Measurements from ENCODE around the gene KRT27. TPM values are rescaled to one million over a fixed set of nuclear protein-coding genes. Genes with fewer than 3 reads are reported as not detected.

The KRT27 gene
- total RNA-seq, 1 experiment from 2014 or later, result not detected

DNA sequence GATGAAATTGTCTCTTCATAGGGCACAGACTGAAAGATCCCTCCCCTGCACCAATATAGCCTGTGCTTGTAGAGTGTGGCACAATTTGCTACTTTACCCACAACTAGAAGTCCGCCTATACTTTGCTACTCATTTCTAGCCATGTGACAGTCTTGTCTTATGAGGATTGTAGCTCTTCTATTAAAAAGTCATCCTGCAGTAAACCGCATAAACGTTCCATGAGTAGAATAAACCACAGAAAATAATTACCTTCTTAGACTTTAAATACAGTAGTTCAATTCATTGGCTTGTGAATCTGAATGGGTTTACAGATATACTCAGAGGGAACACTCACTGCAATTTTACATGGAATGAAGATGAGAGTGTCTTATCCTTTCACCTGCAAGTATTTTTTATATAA, 4.4 kb downstream of the KRT27 start:
- POLR2A ChIA-PET, result no interaction called here
- RAD21 ChIA-PET (ENCODE audit: low non-redundant PET in 1 of 2, low total read pairs in 2 of 2, uncharacterized antibody in 2 of 2, unreplicated experiment in 2 of 2), result no interaction called here
- no peaks in the 10 kb centered on the region for H3K4me1 ChIP-seq (ENCODE audit: control insufficient read depth in 1 of 2, insufficient read depth in 2 of 2, low read length in 2 of 2)
- DNase-seq (ENCODE audit: low read depth, low spot score), result no peak
- CTCF ChIA-PET, result no interaction called here
- TF ChIP-seq FOSL1 (IDR thresholded peaks at IDR 0.05; ENCODE audit: low read depth) (no peak), SP1 (IDR thresholded peaks at IDR 0.05; ENCODE audit: low read depth) (no peak), EZH2 (IDR thresholded peaks at IDR 0.05) (no peak), ZNF274 (IDR thresholded peaks at IDR 0.05; ENCODE audit: low read depth, low read length) (no peak), TCF7L2 (IDR thresholded peaks at IDR 0.05; ENCODE audit: borderline replicate concordance, extremely low read depth, insufficient read depth, insufficient read length) (no peak), JUND (IDR thresholded peaks at IDR 0.05) (no peak), CBX3 (IDR thresholded peaks at IDR 0.05; ENCODE audit: low read depth) (no peak), SRF (IDR thresholded peaks at IDR 0.05; ENCODE audit: low read depth) (no peak), CEBPB (IDR thresholded peaks at IDR 0.05; ENCODE audit: low read depth) (no peak), RAD21 (IDR thresholded peaks at IDR 0.05; ENCODE audit: low read depth) (no peak), SIN3A (IDR thresholded peaks at IDR 0.05; ENCODE audit: low read depth) (no peak), YY1 (IDR thresholded peaks at IDR 0.05; ENCODE audit: extremely low read depth, insufficient replicate concordance, low read depth, low read length) (no peak), ZFX (IDR thresholded peaks at IDR 0.05) (no peak)
- TF ChIP-seq, protein P1, sequence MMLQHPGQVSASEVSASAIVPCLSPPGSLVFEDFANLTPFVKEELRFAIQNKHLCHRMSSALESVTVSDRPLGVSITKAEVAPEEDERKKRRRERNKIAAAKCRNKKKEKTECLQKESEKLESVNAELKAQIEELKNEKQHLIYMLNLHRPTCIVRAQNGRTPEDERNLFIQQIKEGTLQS (IDR thresholded peaks at IDR 0.05), result no peak
- TF ChIP-seq, protein P2, sequence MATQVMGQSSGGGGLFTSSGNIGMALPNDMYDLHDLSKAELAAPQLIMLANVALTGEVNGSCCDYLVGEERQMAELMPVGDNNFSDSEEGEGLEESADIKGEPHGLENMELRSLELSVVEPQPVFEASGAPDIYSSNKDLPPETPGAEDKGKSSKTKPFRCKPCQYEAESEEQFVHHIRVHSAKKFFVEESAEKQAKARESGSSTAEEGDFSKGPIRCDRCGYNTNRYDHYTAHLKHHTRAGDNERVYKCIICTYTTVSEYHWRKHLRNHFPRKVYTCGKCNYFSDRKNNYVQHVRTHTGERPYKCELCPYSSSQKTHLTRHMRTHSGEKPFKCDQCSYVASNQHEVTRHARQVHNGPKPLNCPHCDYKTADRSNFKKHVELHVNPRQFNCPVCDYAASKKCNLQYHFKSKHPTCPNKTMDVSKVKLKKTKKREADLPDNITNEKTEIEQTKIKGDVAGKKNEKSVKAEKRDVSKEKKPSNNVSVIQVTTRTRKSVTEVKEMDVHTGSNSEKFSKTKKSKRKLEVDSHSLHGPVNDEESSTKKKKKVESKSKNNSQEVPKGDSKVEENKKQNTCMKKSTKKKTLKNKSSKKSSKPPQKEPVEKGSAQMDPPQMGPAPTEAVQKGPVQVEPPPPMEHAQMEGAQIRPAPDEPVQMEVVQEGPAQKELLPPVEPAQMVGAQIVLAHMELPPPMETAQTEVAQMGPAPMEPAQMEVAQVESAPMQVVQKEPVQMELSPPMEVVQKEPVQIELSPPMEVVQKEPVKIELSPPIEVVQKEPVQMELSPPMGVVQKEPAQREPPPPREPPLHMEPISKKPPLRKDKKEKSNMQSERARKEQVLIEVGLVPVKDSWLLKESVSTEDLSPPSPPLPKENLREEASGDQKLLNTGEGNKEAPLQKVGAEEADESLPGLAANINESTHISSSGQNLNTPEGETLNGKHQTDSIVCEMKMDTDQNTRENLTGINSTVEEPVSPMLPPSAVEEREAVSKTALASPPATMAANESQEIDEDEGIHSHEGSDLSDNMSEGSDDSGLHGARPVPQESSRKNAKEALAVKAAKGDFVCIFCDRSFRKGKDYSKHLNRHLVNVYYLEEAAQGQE (IDR thresholded peaks at IDR 0.05; ENCODE audit: low read depth), result no peak
- TF ChIP-seq, protein P3, sequence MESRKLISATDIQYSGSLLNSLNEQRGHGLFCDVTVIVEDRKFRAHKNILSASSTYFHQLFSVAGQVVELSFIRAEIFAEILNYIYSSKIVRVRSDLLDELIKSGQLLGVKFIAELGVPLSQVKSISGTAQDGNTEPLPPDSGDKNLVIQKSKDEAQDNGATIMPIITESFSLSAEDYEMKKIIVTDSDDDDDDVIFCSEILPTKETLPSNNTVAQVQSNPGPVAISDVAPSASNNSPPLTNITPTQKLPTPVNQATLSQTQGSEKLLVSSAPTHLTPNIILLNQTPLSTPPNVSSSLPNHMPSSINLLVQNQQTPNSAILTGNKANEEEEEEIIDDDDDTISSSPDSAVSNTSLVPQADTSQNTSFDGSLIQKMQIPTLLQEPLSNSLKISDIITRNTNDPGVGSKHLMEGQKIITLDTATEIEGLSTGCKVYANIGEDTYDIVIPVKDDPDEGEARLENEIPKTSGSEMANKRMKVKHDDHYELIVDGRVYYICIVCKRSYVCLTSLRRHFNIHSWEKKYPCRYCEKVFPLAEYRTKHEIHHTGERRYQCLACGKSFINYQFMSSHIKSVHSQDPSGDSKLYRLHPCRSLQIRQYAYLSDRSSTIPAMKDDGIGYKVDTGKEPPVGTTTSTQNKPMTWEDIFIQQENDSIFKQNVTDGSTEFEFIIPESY (IDR thresholded peaks at IDR 0.05; ENCODE audit: extremely low read depth, insufficient replicate concordance, low read length), result no peak
- TF ChIP-seq, protein P4, sequence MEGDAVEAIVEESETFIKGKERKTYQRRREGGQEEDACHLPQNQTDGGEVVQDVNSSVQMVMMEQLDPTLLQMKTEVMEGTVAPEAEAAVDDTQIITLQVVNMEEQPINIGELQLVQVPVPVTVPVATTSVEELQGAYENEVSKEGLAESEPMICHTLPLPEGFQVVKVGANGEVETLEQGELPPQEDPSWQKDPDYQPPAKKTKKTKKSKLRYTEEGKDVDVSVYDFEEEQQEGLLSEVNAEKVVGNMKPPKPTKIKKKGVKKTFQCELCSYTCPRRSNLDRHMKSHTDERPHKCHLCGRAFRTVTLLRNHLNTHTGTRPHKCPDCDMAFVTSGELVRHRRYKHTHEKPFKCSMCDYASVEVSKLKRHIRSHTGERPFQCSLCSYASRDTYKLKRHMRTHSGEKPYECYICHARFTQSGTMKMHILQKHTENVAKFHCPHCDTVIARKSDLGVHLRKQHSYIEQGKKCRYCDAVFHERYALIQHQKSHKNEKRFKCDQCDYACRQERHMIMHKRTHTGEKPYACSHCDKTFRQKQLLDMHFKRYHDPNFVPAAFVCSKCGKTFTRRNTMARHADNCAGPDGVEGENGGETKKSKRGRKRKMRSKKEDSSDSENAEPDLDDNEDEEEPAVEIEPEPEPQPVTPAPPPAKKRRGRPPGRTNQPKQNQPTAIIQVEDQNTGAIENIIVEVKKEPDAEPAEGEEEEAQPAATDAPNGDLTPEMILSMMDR (IDR thresholded peaks at IDR 0.05 in 2 of 3, conservative IDR thresholded peaks at IDR 0.05 in 1 of 3; ENCODE audit: borderline replicate concordance in 1 of 3, insufficient read depth in 1 of 3, low read depth in 2 of 3, low read length in 2 of 3), result no peak
- H3K36me3 ChIP-seq (ENCODE audit: control insufficient read depth in 1 of 2, insufficient read depth in 2 of 2, low read length in 2 of 2), result no peaks in the 10 kb centered on the region
- H3K27me3 ChIP-seq (ENCODE audit: insufficient read depth, low read length), result no peaks in the 10 kb centered on the region
- intact Hi-C loops (cut with micrococcal nuclease), result no loop called here
- H3K4me3 ChIP-seq (replicated peaks in 1 of 2; ENCODE audit: low read depth in 1 of 2, low read length in 2 of 2), result no peak overlapping the region
- no peaks in the 10 kb centered on the region for H3K79me2 ChIP-seq (ENCODE audit: insufficient read depth, low read length)
- H3K4me2 ChIP-seq (ENCODE audit: low read length), result no peak overlapping the region
- no peak overlapping the region for H2AFZ ChIP-seq (ENCODE audit: low read depth, low read length, poor library complexity, severe bottlenecking)
- H3K9ac ChIP-seq (ENCODE audit: low read length), result no peak overlapping the region
- H4K20me1 ChIP-seq (ENCODE audit: insufficient read depth), result no peaks in the 10 kb centered on the region
- H3K9me2 ChIP-seq (ENCODE audit: insufficient read depth), result no peaks in the 10 kb centered on the region
- H3K9me3 ChIP-seq (ENCODE audit: control insufficient read depth in 1 of 2, insufficient read depth in 1 of 2, low read depth in 1 of 2, low read length in 2 of 2), result no peaks in the 10 kb centered on the region
- no peak for ATAC-seq
- no TSS peak for BruUV-seq (replicated peaks)
- H3K27ac ChIP-seq (ENCODE audit: low read depth, low read length), result no peak overlapping the region

Data from HCT116 (cell line).